ENCODE measurements around the gene PACSIN1. TPM values are rescaled to one million over a fixed set of nuclear protein-coding genes. Genes with fewer than 3 reads are reported as not detected.

The PACSIN1 gene
- total and polyA plus RNA-seq, 2 of the 4 experiments (the other 2 are of a cell fraction) = 0.02 TPM; not detected in 1

GRCh38 chr6:34459899-34460593, 5.8 kb upstream of the PACSIN1 start:
- Histone ChIP-seq H4K5ac (ENCODE audit: low read depth, low read length) (no peak overlapping the region), H3K4me2 (ENCODE audit: low read depth, low read length) (no peak overlapping the region), H3K14ac (replicated peaks; ENCODE audit: low read depth, low read length) (no peak overlapping the region), H3K56ac (ENCODE audit: extremely low read depth, insufficient read depth, low read length) (no peak overlapping the region), H2AFZ (replicated peaks; ENCODE audit: low read length, poor library complexity) (no peak overlapping the region), H4K8ac (ENCODE audit: low read depth in 2 of 2, low read length in 2 of 2) (no peak overlapping the region), H4K91ac (ENCODE audit: insufficient read depth, low read depth, low read length) (no peak overlapping the region), H3K18ac (ENCODE audit: low read depth, low read length) (no peak overlapping the region), H3K9me3 (ENCODE audit: control insufficient read depth, insufficient read depth, low read length) (no peaks in the 10 kb centered on the region), H2BK5ac (ENCODE audit: low read depth, low read length, poor library complexity, severe bottlenecking) (no peak overlapping the region), H3K9ac (ENCODE audit: low read depth, low read length) (no peak overlapping the region), H2BK120ac (ENCODE audit: low read depth, low read length) (no peak overlapping the region), H3K27ac (ENCODE audit: insufficient read depth, low read length) (no peak overlapping the region), H3K4me1 (ENCODE audit: control insufficient read depth, insufficient read depth, low read length) (peaks cover 2% of the 10 kb centered on the region; the same call in 1 of the 2 replicates), H3K23ac (ENCODE audit: low read depth, low read length) (no peak overlapping the region), H2BK15ac (ENCODE audit: low read depth, low read length) (no peak overlapping the region), H4K20me1 (ENCODE audit: insufficient read depth, low read length) (no peaks in the 10 kb centered on the region), H3K36me3 (ENCODE audit: control insufficient read depth, insufficient read depth, low read length) (no peaks in the 10 kb centered on the region), H2AK9ac (replicated peaks; ENCODE audit: low read depth, low read length, poor library complexity) (no peak overlapping the region), H3K4me3 (ENCODE audit: insufficient read depth, low read depth, low read length) (no peak overlapping the region), H3K79me1 (ENCODE audit: low read depth in 1 of 2, low read length in 2 of 2) (no peaks in the 10 kb centered on the region), H3K4ac (ENCODE audit: low read depth, low read length) (no peak overlapping the region), H2BK20ac (ENCODE audit: low read depth, low read length) (no peak overlapping the region), H3K9me1 (ENCODE audit: insufficient read depth, low read length) (no peaks in the 10 kb centered on the region; the same call in 1 of the 2 replicates), H3K27me3 (ENCODE audit: control insufficient read depth, insufficient read depth, low read length) (peaks cover 17% of the 10 kb centered on the region), H2AK5ac (ENCODE audit: low read depth, low read length) (no peak overlapping the region)
- intact Hi-C loops (cut with micrococcal nuclease) = loop anchor here (1.0 kb wide), 1 partner anchor 149 kb away; no protein-coding TSS in a partner anchor
- TF ChIP-seq RFX5 (IDR thresholded peaks at IDR 0.05; ENCODE audit: low read depth, low read length) = no peak
- TF ChIP-seq RAD21 (IDR thresholded peaks at IDR 0.05; ENCODE audit: low read length) = peak; percentile 86
- peak; percentile 70 for TF ChIP-seq CTCF (conservative IDR thresholded peaks at IDR 0.05; ENCODE audit: low read depth, low read length)
- no peak for TF ChIP-seq POLR2A (IDR thresholded peaks at IDR 0.05; ENCODE audit: low read depth, low read length)
- peak; percentile 65 for TF ChIP-seq SMC3 (IDR thresholded peaks at IDR 0.05; ENCODE audit: low read depth, low read length)
- POLR2A ChIA-PET (ENCODE audit: unreplicated experiment) = no interaction called here
- ATAC-seq (ENCODE audit: low read depth) (peak; percentile 70), DNase-seq (peak; percentile 48)
- in situ Hi-C loops (cut with MboI; ENCODE audit: low sequenced_read_pairs) = no loop called here
- dilution Hi-C loops (cut with HindIII; ENCODE audit: low sequenced_read_pairs, unreplicated experiment) = no loop called here
- no TSS peak for BruUV-seq (replicated peaks)
- 17% methylated on average over 2 of the region's 6 CpGs; no CpG with 5 or more reads in 1 of the 2 experiments for WGBS, 2 experiments (ENCODE audit: extremely low coverage in 2 of 2, insufficient read length in 1 of 2)
- CTCF ChIA-PET = interaction anchor here (0.6 to 1.8 kb wide), 4 partner anchors 15 to 149 kb away, joined by 3 to 8 read pairs (median 4); no protein-coding TSS in a partner anchor
